GM21381 (cell line): Measurements from ENCODE around the gene CENPO.

Source experiments
- ATAC-seq: cut with Tn5 transposase; IDR thresholded peaks from one replicate; pipeline ENCODE4 v1.9.1; 2021; ENCODE audit warnings: mild to moderate bottlenecking, moderate library complexity; ENCODE audit not compliant: unreplicated experiment

Gene CENPO

GRCh38 chr2:24857746-24858145 lies 64.5 kb downstream of the CENPO start:
- no peak for ATAC-seq

DNA sequence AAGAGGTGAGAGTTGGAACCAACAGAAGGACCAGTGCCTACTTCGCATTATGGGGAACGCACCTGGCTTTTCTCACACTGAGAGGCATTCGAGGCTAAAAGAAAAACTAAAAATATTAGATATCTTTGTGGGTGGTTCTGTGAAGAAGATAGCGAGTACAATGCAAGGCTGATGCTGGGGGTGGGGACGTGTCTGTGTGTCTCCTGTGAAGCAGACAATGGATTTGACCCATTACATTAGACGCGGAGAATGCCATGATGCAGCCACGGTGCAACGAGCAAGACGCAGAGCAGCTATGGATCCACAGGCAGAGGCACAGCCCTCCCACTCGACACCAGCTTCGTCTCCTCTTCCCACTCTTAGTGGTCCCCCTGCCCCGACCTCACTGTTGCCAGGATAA lies 65.8 kb downstream of the CENPO start:
- no peak for ATAC-seq

- no peak for ATAC-seq
Measured at GRCh38 chr2:24859968-24860600, 66.9 kb downstream of the CENPO start.

GRCh38 chr2:24860631-24861030 lies 67.4 kb downstream of the CENPO start:
- no peak for ATAC-seq

DNA sequence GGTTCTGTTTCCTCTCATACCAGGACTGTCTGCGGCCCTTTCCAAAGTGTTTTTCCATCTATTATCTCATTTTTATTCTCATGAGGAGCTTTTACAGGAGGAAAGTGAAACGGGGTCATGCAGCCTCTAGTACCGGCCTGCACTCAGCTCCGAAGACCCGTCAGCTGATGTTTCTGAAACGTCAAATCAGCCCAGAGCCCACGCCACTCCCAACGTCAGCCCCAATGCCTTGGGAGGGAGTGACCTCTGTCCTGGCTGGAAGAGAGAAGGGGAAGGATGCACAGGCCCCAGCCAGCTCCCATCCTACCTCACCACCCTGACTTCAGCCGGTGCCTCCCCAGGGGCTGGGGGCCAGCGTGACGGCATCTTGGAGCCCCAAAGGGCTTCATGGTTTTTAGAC lies 68.3 kb downstream of the CENPO start:
- ATAC-seq, result no peak

DNA sequence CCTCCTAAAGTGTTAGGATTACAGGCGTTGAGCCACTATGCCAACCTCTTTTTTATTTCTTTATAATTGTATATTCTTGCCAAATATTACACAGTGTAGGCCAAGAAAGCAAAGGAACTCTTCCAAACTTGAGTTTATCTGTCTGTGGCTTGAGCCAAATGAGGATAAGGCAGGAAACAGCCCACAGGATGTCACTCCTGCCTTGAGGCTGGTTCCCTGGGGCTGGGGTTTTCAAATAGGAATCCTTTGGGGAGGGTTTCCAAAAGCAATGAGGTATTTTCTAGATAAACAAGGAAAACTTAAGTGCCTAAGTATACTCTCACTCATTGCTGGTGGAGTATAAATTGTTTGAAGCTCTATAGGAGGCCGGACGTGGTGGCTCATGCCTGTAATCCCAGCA lies 70.4 kb downstream of the CENPO start:
- ATAC-seq, result no peak

- no peak for ATAC-seq
Measured at GRCh38 chr2:24866946-24867345, 73.7 kb downstream of the CENPO start.

DNA sequence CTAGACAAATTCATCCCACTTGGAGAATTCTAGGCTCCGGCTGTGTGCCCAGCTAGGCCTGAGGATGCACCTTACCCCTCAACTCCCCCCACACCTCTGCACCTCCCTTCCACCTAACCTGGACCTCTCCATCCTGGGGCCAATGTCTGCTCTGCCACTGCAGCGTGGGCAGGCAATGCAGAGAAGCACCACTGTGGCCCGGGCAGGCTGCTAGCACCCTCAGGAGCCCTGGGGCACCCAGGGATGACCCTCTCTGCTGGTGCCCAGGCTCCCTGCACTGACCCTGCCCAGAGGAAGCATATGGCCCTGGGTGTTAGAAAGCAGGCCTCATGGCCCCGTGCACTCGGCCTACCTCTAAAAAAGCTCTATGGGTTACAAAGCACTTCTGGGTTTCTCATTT lies 77.2 kb downstream of the CENPO start:
- no peak for ATAC-seq

GRCh38 chr2:24870891-24871705 lies 77.9 kb downstream of the CENPO start:
- ATAC-seq, result no peak

- ATAC-seq, result no peak
Measured at GRCh38 chr2:24871852-24872333, 78.7 kb downstream of the CENPO start.
